HPDE6-E6E7 (cell line): ENCODE results near the gene XKR3.
"Not testable (repeated sequence)": the region's sequence is repeated elsewhere in the genome, so short reads cannot be mapped to it uniquely, and the experiment has no call there.

Source experiments
- DNase-seq: peaks from one replicate; pipeline ENCODE4 v3.0.0; 2011; ENCODE audit warnings: missing footprints; ENCODE audit errors: extremely low spot score

Gene XKR3

DNA sequence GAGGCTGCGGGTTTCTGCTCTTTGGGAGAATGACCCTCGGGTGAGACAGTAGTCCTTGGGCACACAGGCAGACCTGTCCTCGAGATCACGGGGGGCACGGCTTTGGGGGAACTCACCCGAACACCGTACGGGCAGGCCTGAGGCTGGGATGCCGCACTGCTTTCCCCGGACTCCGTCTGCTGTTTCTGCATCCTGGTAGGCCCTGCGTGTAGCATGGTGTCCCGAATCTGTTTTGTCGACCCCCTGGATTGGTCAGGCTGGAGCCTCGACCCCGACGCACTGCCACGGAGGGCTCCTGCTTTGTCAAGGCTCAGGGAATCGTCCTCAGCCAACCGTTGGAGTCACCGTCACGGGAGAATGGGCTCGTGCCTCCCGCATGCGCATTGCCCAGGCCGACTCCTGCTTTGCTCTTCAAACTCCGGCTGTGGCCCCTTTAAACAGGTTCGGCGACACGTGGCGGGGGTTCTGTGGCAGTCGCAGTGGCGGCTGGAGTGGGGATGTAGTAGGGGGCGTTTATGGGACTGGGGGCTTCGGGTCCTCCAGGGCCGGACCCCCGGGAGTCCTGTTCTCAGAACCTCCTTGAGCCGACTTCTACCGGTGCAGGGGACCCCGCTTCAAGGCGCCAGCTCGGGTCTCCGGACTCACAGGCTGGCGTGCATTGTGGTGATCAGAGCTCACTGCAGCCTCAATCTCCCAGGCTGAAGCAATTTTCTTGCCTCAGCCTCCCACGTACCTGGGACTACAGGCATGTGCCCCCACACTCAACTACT lies 76.9 kb downstream of the XKR3 start:
- not testable (repeated sequence) for DNase-seq

DNA sequence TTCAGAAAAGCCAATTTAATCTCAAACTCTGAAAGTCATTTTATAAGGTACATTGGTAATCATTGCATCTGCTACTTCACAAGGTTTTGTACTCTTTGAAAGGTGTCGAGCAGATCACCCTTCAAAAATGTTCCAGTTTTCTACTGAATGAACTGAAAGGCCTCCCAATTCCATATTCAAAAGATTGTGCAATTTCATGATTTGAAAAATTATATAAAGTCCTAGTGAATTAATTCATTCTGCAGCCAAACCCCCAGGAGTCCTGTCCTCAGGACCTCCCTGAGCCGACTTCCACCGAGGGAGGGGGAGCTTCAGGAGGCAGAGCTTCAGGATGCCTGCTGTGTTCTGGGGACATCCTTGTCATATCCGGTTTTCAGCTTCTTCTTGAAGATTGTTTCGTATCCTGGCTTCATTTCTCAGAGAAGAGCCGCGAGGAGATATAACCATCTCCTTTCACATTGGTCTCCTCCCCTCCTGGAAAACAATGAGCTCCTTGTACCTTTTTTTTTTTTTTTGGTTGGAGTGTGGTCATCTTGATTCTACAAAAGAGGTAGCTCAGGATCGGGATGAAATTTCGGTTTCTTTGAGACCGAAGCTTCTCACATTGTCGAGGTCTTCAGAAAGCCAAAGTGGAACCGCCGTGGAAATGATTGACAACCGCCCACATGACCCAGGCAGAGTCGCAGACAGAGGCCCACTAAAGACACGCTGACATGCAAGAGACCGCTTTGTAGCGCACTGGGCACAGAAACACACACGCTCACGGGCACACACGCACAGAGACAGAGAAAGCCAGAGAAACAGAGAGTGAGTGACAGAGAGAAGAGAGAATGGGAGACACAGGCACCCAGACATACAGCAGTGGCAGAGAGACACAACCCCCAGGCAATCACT lies 77.7 kb downstream of the XKR3 start:
- DNase-seq: not testable (repeated sequence)

DNA sequence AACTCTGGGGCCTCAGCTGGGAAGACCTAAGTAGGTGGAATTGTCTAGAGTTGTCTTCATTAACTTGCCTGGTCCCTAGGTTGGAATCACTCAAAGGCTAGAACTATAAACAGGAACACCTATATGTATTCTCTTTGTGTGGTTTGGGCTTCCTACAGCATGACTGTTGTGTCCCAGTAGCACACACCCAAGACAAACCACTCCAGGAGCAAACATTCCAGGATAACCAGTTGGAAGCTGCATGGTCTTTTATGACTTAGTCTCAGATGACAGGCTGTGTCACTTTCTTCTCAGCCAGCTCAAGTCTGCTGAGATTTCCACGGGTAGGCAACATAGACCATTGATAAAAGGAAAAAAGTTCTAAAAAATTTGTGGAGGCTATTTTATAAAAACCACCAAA lies 90.9 kb downstream of the XKR3 start:
- not testable (repeated sequence) for DNase-seq
